Prostate gland (tissue), 2 donors: Measurements from ENCODE around the gene ANTXR1.

Experiments
- POLR2A ChIP-seq: fragments of 450-650 bp; IDR thresholded peaks from one replicate; pipeline ENCODE4 v1.6.1; 2016; ENCODE audit warnings: antibody characterized with exemption, mild to moderate bottlenecking
- TF ChIP-seq, protein P1 (sequence below), 4 experiments: fragments of 200-600 bp in 2 of 4; fragments of 450-650 bp in 2 of 4; sonication (generic) in 2 of 4; IDR thresholded peaks; 1 replicate in 3 of 4; 2 replicates in 1 of 4; pipeline ENCODE4 v1.5.1; 2016 to 2019; ENCODE audit warnings: antibody characterized with exemption in 4 of 4, mild to moderate bottlenecking in 2 of 4, moderate library complexity in 2 of 4

DNA sequence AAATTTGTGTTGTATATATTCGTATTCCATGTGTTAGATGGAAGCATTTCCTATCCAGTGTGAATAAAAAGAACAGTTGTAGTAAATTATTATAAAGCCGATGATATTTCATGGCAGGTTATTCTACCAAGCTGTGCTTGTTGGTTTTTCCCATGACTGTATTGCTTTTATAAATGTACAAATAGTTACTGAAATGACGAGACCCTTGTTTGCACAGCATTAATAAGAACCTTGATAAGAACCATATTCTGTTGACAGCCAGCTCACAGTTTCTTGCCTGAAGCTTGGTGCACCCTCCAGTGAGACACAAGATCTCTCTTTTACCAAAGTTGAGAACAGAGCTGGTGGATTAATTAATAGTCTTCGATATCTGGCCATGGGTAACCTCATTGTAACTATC is 235.3 kb downstream of the ANTXR1 start:
- TF ChIP-seq, protein P1, sequence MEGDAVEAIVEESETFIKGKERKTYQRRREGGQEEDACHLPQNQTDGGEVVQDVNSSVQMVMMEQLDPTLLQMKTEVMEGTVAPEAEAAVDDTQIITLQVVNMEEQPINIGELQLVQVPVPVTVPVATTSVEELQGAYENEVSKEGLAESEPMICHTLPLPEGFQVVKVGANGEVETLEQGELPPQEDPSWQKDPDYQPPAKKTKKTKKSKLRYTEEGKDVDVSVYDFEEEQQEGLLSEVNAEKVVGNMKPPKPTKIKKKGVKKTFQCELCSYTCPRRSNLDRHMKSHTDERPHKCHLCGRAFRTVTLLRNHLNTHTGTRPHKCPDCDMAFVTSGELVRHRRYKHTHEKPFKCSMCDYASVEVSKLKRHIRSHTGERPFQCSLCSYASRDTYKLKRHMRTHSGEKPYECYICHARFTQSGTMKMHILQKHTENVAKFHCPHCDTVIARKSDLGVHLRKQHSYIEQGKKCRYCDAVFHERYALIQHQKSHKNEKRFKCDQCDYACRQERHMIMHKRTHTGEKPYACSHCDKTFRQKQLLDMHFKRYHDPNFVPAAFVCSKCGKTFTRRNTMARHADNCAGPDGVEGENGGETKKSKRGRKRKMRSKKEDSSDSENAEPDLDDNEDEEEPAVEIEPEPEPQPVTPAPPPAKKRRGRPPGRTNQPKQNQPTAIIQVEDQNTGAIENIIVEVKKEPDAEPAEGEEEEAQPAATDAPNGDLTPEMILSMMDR (IDR thresholded peaks at IDR 0.05), result no peak
- TF ChIP-seq POLR2A, result no peak
